Globus pallidus (tissue), 1 donor: Measurements from ENCODE around the gene NTNG1.

Experiments
- DNase-seq: peaks from one replicate; pipeline ENCODE4 v3.0.0-alpha.2; 2015; ENCODE audit warnings: low spot score

The NTNG1 gene

GRCh38 chr1:107263291-107263915 is 122.6 kb downstream of the NTNG1 start:
- no peak for DNase-seq

GRCh38 chr1:107264007-107264406 is 123.2 kb downstream of the NTNG1 start:
- DNase-seq = no peak

DNA sequence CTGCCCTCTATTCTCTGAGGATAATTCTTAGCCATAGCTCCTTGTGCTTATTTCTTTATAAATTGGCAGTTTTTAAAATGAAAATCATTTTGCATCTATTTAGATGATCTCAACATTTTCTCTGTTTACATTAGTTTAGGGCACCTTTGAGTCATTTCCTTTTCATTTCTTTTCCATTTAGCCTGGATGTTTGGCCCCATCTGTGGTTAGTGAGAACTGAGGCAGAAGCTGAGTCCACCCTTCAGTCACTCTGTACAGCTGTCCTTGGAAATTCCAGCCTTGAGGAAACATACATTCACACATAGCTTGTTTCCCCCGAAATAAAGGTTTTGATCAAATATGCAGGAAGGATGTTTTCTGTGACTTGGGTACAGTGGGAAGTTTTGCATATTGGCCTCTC is 123.7 kb downstream of the NTNG1 start:
- no peak for DNase-seq

GRCh38 chr1:107267489-107267888 is 126.7 kb downstream of the NTNG1 start:
- no peak for DNase-seq

DNA sequence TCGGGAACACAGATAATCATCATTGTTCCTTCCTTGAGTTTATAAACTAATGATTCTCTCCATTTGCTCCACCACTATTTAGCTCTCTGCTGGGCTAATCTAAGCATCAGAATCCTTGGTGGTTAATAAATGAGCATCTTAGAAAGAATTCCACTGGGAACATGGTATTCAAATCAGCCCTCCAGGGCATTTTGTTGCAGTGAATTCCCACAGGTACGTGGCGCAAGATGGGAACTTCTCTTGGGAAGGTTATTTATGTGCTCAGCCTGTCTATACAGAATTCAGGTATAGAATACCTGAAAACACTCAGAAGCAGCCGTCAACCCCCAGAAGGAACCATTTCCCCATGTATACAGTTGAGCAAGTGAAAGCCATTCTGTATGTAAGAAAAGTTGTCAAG is 131.5 kb downstream of the NTNG1 start:
- DNase-seq = no peak

- DNase-seq = no peak
Observed at GRCh38 chr1:107273515-107273914, 132.7 kb downstream of the NTNG1 start.

GRCh38 chr1:107274227-107274626 is 133.4 kb downstream of the NTNG1 start:
- no peak for DNase-seq

DNA sequence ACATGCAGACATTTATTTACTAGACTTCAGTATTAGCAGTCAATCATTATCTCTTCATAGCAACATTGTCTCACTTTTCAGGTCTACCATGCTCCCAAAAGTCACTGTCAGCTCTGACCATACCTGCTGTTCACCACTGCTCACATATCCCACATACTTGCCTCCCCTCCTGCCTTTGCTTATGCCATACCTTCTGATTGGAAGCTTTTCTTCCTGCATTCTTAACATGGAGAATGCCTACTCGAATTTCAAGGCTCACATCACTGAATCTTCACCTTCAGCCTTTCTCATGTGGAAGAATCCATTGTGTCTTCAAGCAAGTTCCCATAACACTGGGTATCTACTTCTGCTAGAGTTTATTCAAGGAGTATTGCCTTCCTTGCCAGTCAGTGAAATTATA is 135.4 kb downstream of the NTNG1 start:
- DNase-seq = no peak

DNA sequence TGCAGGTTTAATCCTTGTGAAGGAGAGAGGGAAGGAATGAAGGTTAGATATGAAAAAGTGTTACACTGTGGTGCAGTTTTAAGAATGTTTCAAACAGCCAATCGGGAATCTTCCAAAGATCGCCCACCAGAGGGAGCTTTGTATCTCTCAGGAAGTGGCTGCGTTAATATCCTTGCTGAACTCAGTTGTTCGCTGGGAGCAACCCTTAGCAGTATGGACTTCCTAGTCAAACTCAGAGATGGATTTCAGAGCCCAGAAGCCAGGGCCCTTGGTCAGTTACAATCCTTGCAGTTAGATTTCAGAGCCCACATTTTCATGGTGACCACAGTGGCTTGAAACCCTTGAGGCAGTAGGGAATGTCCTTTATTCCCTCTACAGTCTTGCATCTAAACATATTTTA is 136.2 kb downstream of the NTNG1 start:
- DNase-seq = peak; percentile 48

DNA sequence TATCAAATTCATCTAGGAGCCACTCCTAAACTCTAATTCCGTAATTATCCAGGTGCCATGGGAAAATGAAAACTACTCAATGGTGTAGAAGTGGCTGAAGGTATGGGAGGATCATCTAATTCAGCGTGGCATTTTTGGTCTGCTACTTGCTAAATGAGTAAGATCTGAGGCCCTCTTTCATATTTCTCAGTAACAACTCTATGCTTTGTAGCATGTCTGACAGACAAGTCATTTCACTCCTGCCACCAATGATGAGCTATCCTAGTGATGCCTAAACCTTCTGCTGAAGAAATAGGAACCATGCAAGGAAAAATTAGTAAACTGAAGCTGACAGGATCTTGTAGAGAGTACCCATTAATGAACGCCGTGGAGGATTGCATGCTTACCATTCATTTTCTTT is 145.3 kb downstream of the NTNG1 start:
- DNase-seq = no peak

- no peak for DNase-seq
Observed at GRCh38 chr1:107291987-107292386, 151.1 kb downstream of the NTNG1 start.

- DNase-seq = no peak
Observed at GRCh38 chr1:107293901-107294613, 153.2 kb downstream of the NTNG1 start.

GRCh38 chr1:107294686-107295085 is 153.8 kb downstream of the NTNG1 start:
- no peak for DNase-seq

GRCh38 chr1:107297681-107298080 is 156.8 kb downstream of the NTNG1 start:
- no peak for DNase-seq

- DNase-seq = no peak
Observed at GRCh38 chr1:107298526-107298925, 157.7 kb downstream of the NTNG1 start.

GRCh38 chr1:107299521-107299920 is 158.7 kb downstream of the NTNG1 start:
- DNase-seq = no peak

DNA sequence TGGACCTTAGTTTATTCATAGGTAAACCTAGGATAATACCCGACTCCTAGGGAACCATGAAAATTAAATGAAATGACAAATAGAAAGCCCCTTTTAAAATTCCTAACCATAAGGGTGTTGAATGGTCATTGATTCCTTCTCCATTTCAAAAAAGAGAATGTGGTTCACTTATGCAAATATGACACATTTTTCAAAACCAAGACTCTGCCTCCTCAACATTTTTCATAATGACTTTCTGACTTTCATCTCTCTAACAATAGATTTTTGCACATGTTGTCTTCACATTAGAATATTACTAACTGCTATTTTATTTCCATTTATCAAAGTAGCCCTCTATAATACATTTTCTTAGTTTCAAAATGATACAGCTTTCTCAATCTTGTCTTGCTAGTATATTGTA is 169.1 kb downstream of the NTNG1 start:
- no peak for DNase-seq

DNA sequence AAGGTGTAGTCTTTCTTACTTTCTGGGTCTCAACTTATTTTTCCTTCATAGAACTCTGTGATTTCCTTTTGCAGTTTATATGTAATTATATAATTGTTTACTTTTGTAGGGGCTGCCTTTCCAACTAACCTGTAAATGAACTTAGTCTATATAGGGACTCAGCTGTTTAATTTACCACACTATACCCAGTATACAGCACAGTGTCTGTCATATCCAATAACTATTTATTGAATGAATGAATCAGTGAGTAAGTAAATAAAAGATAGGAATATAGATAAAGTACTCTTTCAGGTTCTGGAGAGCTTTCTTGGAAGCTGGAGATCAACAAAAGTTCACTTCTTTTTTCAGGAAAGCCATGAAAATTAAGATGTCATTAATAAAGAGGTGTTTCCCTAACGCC is 174.8 kb downstream of the NTNG1 start:
- no peak for DNase-seq

DNA sequence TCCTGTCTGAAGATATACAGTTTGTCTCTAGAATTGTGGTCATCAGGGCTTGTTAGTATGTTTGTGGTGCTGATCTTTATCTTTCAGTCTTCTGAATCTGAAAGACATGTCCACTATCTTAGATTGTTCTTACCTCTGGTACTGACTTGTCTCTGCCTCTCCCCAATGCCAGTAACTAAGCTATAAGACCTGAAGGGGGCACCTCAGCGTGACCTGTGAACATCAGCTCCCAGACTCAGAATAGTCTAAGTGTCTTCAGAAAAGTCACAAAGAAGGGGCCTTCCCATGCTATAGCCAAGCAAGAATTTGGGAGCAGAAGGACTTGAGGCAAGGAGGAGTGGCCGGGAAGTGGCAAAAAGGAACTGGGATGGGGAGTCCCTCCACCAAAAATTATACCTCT is 178.1 kb downstream of the NTNG1 start:
- DNase-seq = no peak

DNA sequence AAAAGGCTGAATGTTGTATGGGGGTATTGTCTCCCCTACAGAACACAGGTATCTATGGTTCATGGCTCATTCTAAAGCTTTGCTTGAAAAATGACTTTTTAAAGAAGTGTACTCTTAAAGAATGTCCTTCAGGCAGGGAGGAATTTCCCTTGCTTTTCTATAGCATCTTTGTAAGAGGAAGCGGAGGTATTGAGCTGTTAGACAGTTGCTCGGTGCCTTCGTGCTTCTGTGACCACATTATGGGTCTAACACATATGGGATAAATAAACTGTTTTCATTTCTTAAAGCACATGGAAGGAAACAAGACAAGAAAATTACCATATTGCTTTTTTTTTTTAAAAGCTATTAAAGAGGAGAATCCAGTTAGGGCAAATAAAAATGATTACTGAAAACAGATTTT is 182.9 kb downstream of the NTNG1 start:
- no peak for DNase-seq

DNA sequence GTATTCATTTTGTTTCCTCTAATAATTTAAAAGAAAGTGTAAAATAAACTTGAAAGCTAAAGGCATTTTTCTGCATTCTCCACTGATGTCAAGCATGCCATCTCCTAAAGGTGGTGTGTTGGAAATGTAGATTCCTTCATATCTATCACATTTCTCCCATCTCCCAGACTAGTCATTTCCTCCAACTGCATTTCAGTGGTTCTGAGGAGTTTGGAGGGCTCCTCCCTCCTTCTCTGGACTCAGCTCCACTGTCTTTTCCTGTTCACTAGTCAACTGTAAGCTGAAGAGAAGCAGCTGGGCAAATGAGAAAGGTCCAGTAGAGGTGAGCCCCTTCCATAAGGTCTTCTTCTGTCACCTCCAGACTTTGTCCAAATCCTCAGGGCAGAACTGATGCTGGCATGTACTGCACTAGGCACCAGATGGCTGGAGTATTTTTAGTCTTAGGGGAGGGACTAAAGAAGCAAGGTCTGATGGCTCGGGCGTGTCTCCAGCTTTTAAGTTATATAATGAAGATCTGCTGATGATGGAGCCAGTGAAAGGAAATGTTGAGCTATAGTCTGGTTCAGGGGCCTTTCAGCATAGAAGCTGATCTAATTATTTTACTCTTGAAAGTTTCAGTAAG is 186.1 kb downstream of the NTNG1 start:
- no peak for DNase-seq

GRCh38 chr1:107327446-107327845 is 186.6 kb downstream of the NTNG1 start:
- no peak for DNase-seq

GRCh38 chr1:107328087-107328486 is 187.2 kb downstream of the NTNG1 start:
- no peak for DNase-seq

DNA sequence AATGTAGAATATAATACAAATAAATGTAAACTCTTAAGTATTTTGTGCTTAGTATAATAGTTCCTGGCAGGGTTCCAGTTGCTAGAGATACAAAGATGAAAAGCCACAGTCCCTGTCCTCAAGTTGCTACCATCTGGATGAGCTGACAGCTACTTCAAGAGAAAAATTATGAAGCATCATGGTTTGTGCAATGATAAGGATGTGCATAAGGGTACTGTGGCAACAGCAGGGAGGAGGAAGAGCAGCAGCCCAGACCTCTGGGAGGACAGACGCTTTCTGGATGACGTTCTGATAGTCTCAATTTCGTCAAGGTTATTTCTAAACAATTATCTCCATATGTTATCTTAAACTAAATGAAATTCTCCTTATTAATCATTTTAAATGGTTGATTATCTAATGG is 198.9 kb downstream of the NTNG1 start:
- DNase-seq = no peak
